Measurements from ENCODE around the gene PPP4R4.
"Not testable (repeated sequence)": the region's sequence is repeated elsewhere in the genome, so short reads cannot be mapped to it uniquely, and the experiment has no call there.

PPP4R4 gene

GRCh38 chr14:94276898-94277561, 102.9 kb downstream of the PPP4R4 start:
- not testable (repeated sequence) for DNase-seq (ENCODE audit: low read depth, low spot score)

GRCh38 chr14:94278731-94279130, 104.6 kb downstream of the PPP4R4 start:
- DNase-seq (ENCODE audit: low read depth, low spot score): no peak

GRCh38 chr14:94282991-94283723, 109.0 kb downstream of the PPP4R4 start:
- DNase-seq (ENCODE audit: low read depth, low spot score): no peak

DNA sequence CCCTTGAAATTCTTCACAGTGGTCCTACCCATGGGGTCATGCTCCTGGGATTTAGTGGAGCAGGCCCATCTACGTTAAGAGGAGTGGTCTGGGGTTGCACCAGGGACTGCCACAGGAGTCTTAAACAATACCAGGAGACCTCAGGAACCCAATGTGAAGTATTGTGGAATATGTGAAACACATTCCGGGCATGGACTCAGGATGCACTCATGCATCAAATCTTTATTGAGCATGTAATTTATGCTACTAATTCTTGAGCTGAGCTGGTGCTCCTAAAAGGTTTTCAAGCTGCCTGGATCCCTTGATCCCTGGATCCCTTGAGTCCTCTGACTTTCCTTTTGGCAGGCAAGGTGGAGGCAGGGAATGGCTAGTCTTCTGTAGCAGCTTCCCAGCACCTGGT, 110.1 kb downstream of the PPP4R4 start:
- DNase-seq (ENCODE audit: low read depth, low spot score): no peak

GRCh38 chr14:94285158-94285557, 111.0 kb downstream of the PPP4R4 start:
- no peak for DNase-seq (ENCODE audit: low read depth, low spot score)

- no peak for DNase-seq (ENCODE audit: low read depth, low spot score)
These were observed 114.7 kb downstream of the PPP4R4 start for GRCh38 chr14:94288610-94289465.

GRCh38 chr14:94290197-94290596, 116.1 kb downstream of the PPP4R4 start:
- no peak for DNase-seq (ENCODE audit: low read depth, low spot score)

DNA sequence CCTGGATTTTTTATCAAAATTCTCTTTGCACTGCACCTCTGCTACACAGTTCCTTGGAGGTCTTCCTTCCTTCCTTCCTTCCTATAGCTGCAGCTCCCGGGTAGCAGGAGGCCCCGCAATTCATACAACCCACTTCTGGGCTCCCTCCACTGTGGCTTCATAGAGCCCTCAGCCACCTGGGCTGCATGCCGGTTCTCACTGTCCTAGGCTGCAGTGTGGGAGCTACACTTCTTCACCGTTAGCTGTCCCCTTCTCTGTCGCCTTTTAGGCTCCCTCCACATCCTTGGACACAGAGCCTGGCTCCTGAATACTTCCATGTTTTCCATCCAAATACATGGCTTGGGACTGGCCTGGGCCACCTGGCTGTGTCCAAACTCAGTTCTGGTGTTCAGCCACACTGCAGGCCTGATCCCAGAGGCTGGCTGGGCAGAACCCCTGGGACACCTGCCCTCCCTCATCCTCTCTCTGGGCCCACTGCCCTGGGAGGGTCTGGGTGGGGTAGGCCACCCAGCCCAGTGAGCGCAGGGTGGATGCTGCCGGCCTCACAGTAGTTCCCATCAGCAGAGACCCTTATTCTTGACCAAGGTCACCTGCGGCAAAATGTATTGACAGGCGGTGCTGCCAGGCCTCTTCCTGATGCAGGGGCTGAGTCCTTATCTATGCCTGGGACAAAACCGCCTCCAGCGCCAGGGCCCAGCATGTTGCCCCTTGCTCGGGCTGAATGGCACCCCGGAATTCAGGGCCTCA, 117.2 kb downstream of the PPP4R4 start:
- DNase-seq (ENCODE audit: low read depth, low spot score): no peak

DNA sequence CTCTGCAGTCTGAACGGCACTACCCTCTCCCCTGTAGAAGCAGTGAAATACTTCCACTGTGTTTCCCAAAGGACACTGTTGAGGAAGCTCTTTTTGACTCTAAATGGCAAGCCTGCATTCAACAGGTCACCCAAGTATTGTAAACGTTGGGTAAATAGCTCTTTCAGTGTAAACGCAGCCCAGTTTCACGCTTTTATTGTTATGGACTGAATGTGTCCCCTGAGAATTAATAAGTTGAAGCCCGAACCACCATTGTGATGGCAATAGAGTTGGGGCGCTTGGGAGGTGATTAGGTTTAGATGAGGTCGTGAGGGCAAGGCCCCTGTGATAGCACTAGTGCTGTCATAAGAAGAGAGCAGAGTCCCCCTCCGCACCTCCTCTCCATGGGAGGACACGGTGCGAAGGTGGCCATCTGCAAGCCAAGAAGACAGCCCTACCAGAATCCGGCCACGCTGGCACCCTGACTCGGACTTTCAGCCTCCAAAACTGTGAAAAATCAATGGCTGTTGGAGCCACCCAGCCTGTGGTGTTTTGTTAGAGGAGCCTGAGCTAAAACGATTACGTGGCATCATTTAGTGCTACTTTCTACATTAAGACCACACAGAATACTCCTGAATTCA, 117.9 kb downstream of the PPP4R4 start:
- DNase-seq (ENCODE audit: low read depth, low spot score): no peak

- no peak for DNase-seq (ENCODE audit: low read depth, low spot score)
These were observed 118.4 kb downstream of the PPP4R4 start for GRCh38 chr14:94292526-94292871.

GRCh38 chr14:94292872-94293577, 118.9 kb downstream of the PPP4R4 start, which contains the start of gene SERPINA10:
SERPINA10 (minus strand) TSS chr14:94293268; CDS start chr14:94290593, 2,675 bp downstream.
- no peak for DNase-seq (ENCODE audit: low read depth, low spot score)

GRCh38 chr14:94293578-94293924, 119.4 kb downstream of the PPP4R4 start:
- no peak for DNase-seq (ENCODE audit: low read depth, low spot score)

DNA sequence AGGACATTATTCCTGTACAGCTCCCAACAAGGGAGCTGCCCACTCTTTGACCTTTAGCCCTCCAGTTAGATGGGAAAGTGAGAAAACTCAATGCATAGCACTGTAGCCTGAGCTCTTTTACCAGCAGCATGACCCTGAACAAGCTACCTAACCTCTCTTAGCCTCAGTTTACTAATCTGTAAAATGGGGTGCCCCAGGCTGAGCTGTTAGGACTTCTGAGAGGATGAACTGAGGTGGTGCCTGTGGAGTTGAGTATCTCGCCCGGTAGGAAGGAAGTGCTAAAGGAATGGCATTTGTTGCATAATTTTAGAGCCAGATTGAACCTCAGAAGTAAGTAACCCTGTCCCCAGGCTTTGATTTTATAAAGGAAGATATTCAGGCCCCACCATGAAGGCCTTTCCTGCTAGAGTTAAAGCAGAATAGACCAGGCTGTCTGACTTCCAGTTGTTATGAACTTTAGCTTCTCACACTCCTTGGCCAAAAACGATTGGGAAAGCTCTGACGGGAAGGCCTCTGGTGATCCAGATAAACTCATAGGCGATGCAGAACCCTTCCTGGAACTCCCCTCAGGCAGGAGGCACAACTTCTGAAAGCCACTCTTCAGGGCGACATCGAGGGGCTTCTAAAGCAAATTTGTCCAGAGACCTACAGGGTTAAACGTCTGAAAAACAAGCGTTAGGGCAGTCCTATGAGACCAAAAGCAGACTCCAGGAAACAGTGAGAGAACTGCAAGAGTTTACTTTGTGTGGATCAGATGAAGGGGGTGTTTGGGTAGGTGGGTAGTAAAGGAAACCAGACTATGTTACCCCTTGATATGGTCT, 121.4 kb downstream of the PPP4R4 start:
- DNase-seq (ENCODE audit: low read depth, low spot score): no peak

DNA sequence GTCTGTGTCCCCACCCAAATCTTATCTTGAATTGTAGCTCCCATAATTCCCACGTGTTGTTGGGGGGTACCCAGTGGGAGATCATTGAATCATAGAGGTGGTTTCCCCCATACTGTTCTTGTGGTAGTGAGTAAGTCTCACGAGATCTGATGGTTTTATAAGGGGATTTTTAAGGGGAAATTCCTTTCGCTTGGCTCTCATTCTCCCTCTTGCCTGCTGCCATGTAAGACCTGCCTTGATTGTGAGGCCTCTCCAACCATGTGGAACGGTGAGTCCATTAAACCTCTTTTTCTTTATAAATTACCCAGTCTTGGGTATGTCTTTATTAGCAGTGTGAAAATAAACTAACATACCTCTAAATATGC, 122.0 kb downstream of the PPP4R4 start:
- DNase-seq (ENCODE audit: low read depth, low spot score): not testable (repeated sequence)

DNA sequence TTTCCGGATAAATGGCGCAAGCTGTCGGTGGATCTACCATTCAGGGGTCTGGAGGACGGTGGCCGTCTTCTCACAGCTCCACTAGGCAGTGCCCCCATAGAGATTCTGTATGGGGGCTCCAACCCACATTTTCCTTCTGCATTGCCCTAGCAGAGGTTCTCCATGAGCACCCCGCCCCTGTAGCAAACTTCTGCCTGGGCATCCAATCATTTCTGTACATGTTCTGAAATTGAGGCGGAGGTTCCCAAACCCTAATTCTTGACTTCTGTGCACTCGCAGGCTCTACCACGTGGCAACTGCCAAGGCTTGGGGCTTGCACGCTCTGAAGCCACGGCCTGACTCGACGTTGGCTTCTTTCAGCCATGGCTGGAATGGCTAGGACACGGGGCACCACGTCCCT, 124.0 kb downstream of the PPP4R4 start:
- DNase-seq (ENCODE audit: low read depth, low spot score): no peak

GRCh38 chr14:94303111-94303510, 129.0 kb downstream of the PPP4R4 start:
- DNase-seq (ENCODE audit: low read depth, low spot score): no peak

DNA sequence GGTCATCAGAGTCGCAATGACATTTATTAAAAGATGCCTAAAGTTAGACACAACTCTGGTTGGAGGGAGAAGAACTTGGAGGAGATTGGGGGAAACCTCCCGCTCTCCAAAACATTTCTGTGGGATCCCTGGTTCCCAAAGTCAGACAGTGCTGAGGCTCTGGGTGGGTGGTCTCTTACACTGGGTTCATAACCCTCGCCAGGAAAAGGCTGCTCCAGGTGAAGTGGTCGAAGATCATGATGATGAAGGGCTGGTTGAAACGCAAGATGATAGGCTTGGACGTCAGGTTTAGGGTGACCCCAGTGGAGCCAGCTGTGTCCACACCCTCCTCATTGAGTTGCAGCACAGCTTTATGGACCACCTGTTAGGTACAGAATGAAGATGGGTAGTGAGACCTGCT, 130.1 kb downstream of the PPP4R4 start:
- no peak for DNase-seq (ENCODE audit: low read depth, low spot score)

GRCh38 chr14:94305620-94306019, 131.5 kb downstream of the PPP4R4 start:
- DNase-seq (ENCODE audit: low read depth, low spot score): no peak

DNA sequence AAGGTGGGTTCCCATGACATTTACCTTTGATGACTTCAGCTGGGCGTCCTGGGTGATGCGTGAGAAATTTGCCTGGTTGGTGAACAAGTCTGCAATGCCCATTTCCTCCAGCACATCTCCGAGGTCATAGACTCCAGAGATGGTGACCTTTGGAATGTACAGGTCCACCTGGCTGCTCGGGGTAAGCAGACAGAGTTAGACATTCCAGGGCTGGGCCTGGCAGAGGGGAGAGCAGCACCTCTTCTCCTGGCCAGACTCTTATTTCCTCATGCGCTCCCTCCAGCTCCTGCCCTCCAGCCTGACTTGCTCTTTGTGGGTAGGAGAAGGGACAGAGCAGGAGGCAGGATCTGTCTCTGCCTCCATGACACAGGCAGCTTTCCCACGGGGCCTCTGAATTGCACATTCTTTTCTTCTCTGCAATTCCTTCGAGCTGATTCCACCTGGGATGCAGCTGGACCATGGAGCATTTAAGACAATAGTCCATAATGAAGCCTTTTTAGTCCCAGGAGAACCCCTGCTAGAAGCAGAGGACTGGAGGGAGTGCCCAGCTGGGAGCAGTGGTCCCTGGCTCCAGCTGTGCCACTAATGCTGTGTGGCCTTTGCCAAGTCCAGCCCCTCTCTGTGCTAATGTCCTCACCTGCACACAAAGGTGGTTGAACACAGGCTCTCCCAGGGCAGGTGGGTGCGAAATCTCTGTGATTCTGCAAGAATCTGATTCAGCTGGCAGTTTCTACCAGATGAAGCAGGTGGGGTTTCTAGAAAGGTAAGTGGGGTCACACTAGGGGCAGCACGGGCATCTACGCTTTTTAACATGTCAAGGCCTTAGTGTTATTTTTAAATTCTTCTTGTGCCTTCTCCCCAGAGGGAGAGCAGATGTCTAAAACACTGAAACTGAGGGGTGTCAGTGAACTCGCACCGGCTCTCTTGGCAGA, 132.2 kb downstream of the PPP4R4 start:
- DNase-seq (ENCODE audit: low read depth, low spot score): no peak

All from activated naive CD8-positive, alpha-beta T cell treated with anti-CD3 and anti-CD28 coated beads, Interleukin-2, amount 50 U/mL, for 16 hours (primary cell).